Natural killer cell treated with Interleukin-12 subunit alpha and Interleukin-12 subunit beta and Interleukin-15 and Interleukin-18, amount 100 ng/mL, for 72 hours (primary cell): ENCODE data around the gene SEZ6L. TPM values are rescaled to one million over a fixed set of nuclear protein-coding genes. Genes with fewer than 3 reads are reported as not detected.

Experiments used
- ATAC-seq, 2 donors: fragments of 150-1000 bp; cut with Tn5 transposase in 1 of 2; sonication (Bioruptor Pico), chemical (Tn5 transposase) in 1 of 2; 2 replicates each; pipeline ENCODE4 v1.10.0; 2021
- DNase-seq: peaks from one replicate; pipeline ENCODE4 v3.0.0; 2022; ENCODE audit warnings: low spot score
- H3K27ac Mint-ChIP-seq, 2 donors: 1 replicate in 1 of 2; 2 replicates in 1 of 2; pipeline ENCODE4 v1.8.0; 2022; ENCODE audit warnings: mixed read lengths in 2 of 2, mild to moderate bottlenecking in 1 of 2, moderate library complexity in 1 of 2
- H3K27me3 Mint-ChIP-seq, 2 donors: 1 replicate in 1 of 2; 2 replicates in 1 of 2; pipeline ENCODE4 v1.8.0; 2022; ENCODE audit warnings: mixed read lengths in 2 of 2
- H3K36me3 Mint-ChIP-seq: one replicate; pipeline ENCODE4 v1.8.0; 2022; ENCODE audit warnings: mixed read lengths
- H3K4me1 Mint-ChIP-seq, 2 donors: 1 replicate in 1 of 2; 2 replicates in 1 of 2; pipeline ENCODE4 v1.8.0; 2022; ENCODE audit warnings: low read depth in 2 of 2, mixed read lengths in 2 of 2, mild to moderate bottlenecking in 1 of 2
- H3K4me3 Mint-ChIP-seq: one replicate; pipeline ENCODE4 v1.8.0; 2022; ENCODE audit warnings: mixed read lengths
- H3K9me3 Mint-ChIP-seq: 2 replicates; pipeline ENCODE4 v1.8.0; 2022; ENCODE audit warnings: mixed read lengths
- total RNA-seq, 2 donors: library from RNA; stranded (reverse); gene quantifications; one replicate each; pipeline ENCODE4 v1.2.3, GENCODE V29; 2022

The SEZ6L gene
- total RNA-seq, 2 donors from 2014 or later, result not detected

- H3K27ac Mint-ChIP-seq, result no peak overlapping the region
- DNase-seq (no peak), ATAC-seq (no peak)
- H3K36me3 Mint-ChIP-seq, result no peaks in the 10 kb centered on the region
- peaks cover 20 to 25% of the 10 kb centered on the region in 2 donors for H3K27me3 Mint-ChIP-seq
- H3K4me3 Mint-ChIP-seq, result no peak overlapping the region
- H3K9me3 Mint-ChIP-seq, result no peaks in the 10 kb centered on the region
- no peaks in the 10 kb centered on the region for H3K4me1 Mint-ChIP-seq
Measured at GRCh38 chr22:26308467-26308866, 139.2 kb downstream of the SEZ6L start.

DNA sequence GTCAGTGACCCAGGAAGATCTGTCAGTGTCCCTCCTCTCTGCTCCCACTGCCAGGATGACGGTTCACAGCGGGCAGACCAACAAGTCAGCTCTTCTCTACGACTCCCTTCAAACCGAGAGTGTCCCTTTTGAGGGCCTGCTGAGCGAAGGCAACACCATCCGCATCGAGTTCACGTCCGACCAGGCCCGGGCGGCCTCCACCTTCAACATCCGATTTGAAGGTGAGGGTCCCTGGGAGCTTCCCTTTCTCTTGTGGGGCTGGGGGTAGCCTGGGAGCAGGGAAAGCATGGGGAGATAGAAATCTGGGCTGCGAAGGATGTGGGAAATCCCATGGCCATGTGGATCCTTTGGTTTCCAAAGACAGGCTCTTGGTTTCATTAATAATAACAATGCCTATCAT is 141.4 kb downstream of the SEZ6L start:
- Mint-ChIP-seq H3K36me3 (no peaks in the 10 kb centered on the region), H3K4me1 (no peaks in the 10 kb centered on the region), H3K27me3 (peaks cover 18 to 29% of the 10 kb centered on the region in 2 donors), H3K27ac (no peak overlapping the region), H3K4me3 (no peak overlapping the region), H3K9me3 (no peaks in the 10 kb centered on the region)
- no peak for ATAC-seq
- DNase-seq, result no peak

- DNase-seq (no peak), ATAC-seq (no peak)
- H3K27ac Mint-ChIP-seq, result no peak overlapping the region
- H3K36me3 Mint-ChIP-seq, result no peaks in the 10 kb centered on the region
- no peak overlapping the region for H3K4me3 Mint-ChIP-seq
- no peaks in the 10 kb centered on the region for H3K4me1 Mint-ChIP-seq
- H3K27me3 Mint-ChIP-seq, result peaks cover 8 to 28% of the 10 kb centered on the region in 2 donors
- H3K9me3 Mint-ChIP-seq, result no peaks in the 10 kb centered on the region
Measured at GRCh38 chr22:26313291-26313690, 144.0 kb downstream of the SEZ6L start.

DNA sequence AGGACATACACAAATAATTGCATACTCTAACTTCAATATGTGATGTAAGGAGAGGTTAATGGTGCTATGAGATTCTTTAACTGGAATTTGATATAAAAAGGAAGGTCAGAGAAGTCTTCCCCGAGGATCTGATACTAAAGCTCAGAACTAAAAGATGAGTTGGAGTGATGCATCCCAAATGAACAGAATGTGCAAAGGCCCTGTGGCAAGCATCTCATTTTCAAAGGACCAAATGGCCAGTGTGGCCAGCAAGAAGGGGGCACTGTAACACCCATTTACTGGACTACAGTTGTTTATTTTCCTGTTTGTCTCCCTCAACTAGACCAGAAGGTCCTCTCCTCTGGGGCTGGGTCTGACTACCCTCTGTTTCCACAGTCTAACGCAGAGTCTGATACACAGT is 144.9 kb downstream of the SEZ6L start:
- no peaks in the 10 kb centered on the region for H3K36me3 Mint-ChIP-seq
- no peak overlapping the region for H3K4me3 Mint-ChIP-seq
- ATAC-seq (no peak), DNase-seq (no peak)
- H3K4me1 Mint-ChIP-seq, result no peaks in the 10 kb centered on the region
- H3K27me3 Mint-ChIP-seq, result peaks cover 10 to 35% of the 10 kb centered on the region in 2 donors
- no peak overlapping the region for H3K27ac Mint-ChIP-seq
- no peaks in the 10 kb centered on the region for H3K9me3 Mint-ChIP-seq

DNA sequence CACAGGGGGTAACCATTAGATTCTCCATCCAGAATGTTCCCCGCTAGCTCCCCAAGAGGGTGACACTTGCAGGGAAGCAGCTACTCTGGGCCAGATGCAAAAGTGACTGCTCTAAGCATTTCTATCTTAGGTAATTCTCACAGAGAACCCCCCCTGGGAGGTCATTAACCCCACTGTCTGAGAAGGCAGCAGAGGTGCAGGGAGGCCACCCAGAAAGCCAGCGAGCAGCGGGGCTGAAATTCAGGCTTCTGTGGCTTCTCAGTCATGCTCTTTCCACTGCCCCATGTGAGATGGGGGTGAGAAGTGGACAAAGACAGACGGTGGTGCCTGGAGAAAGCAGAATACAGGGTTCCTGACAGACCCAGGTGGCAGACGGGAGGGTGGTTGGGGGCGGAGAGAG is 145.4 kb downstream of the SEZ6L start:
- Mint-ChIP-seq H3K4me1 (no peaks in the 10 kb centered on the region), H3K27me3 (peaks cover 15 to 40% of the 10 kb centered on the region in 2 donors), H3K9me3 (no peaks in the 10 kb centered on the region), H3K36me3 (no peaks in the 10 kb centered on the region), H3K4me3 (no peak overlapping the region), H3K27ac (no peak overlapping the region)
- no peak for ATAC-seq
- no peak for DNase-seq

- ATAC-seq, result no peak
- Mint-ChIP-seq H3K36me3 (no peaks in the 10 kb centered on the region), H3K27me3 (peaks cover 17 to 42% of the 10 kb centered on the region in 2 donors), H3K9me3 (no peaks in the 10 kb centered on the region), H3K4me3 (no peak overlapping the region), H3K27ac (no peak overlapping the region), H3K4me1 (no peaks in the 10 kb centered on the region)
- no peak for DNase-seq
Measured at GRCh38 chr22:26316732-26317285, 147.5 kb downstream of the SEZ6L start.

GRCh38 chr22:26318975-26319374 is 149.7 kb downstream of the SEZ6L start:
- ATAC-seq (no peak), DNase-seq (no peak)
- no peaks in the 10 kb centered on the region for H3K36me3 Mint-ChIP-seq
- H3K27ac Mint-ChIP-seq, result no peak overlapping the region
- no peaks in the 10 kb centered on the region for H3K4me1 Mint-ChIP-seq
- H3K4me3 Mint-ChIP-seq, result no peak overlapping the region
- H3K27me3 Mint-ChIP-seq, result peaks cover 22 to 39% of the 10 kb centered on the region in 2 donors
- H3K9me3 Mint-ChIP-seq, result no peaks in the 10 kb centered on the region

DNA sequence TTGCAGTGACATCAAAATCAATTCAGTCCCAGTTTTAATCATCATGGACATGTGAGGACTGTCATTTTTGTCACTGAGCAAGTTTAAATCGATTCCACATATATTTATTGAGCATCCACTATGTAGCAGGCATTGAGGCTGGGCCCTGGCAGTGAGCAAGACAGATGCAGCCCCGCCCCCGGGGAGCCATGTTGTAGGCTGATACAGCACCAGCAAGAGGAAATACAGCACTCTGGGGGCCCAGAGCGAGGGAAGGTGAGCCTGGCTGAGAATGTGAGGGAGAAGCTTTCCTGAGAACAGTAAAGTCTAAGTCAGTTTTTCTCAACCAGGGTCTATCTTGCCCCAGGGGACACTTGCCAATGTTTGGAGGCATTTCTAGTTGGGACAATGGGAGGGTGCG is 151.2 kb downstream of the SEZ6L start:
- DNase-seq, result no peak

DNA sequence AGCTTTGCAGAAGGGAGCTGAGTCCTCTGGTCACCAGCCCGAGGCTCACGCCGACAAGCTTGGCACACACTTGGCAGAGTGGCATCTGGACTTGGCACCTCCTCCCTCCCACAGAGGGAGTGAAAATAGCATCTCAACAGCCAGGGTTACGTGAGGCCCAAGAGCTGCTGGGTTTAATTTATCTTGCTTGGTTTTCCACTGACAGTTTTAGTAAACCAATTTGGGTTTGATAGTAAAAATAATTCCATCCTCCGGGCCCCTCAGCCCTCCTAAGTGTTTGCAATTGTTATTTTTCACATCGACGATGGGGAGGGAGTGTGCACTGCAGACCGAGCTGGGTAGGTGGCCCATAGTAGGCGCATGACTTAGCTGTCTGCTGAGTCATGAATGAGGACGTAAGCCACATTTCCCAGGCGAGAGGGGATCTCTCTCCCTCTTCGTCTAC is 152.2 kb downstream of the SEZ6L start:
- Mint-ChIP-seq H3K36me3 (no peaks in the 10 kb centered on the region), H3K27me3 (peaks cover 23 to 38% of the 10 kb centered on the region in 2 donors), H3K27ac (no peak overlapping the region), H3K9me3 (no peaks in the 10 kb centered on the region), H3K4me1 (no peaks in the 10 kb centered on the region), H3K4me3 (no peak overlapping the region)
- ATAC-seq (no peak), DNase-seq (no peak)

More for the DNA sequence above, 151.2 kb downstream of the SEZ6L start:
- peaks cover 28 to 47% of the 10 kb centered on the region in 2 donors for H3K27me3 Mint-ChIP-seq
- ATAC-seq, result no peak
- H3K36me3 Mint-ChIP-seq, result no peaks in the 10 kb centered on the region
- no peak overlapping the region for H3K4me3 Mint-ChIP-seq
- H3K9me3 Mint-ChIP-seq, result no peaks in the 10 kb centered on the region
- H3K27ac Mint-ChIP-seq, result no peak overlapping the region
- no peaks in the 10 kb centered on the region for H3K4me1 Mint-ChIP-seq

- no peaks in the 10 kb centered on the region for H3K36me3 Mint-ChIP-seq
- no peak for DNase-seq
- H3K9me3 Mint-ChIP-seq, result no peaks in the 10 kb centered on the region
- no peak overlapping the region for H3K27ac Mint-ChIP-seq
- H3K27me3 Mint-ChIP-seq, result peaks cover 23 to 33% of the 10 kb centered on the region in 2 donors
- H3K4me1 Mint-ChIP-seq, result no peaks in the 10 kb centered on the region
- H3K4me3 Mint-ChIP-seq, result no peak overlapping the region
- no peak for ATAC-seq
Measured at GRCh38 chr22:26322179-26322905, 153.1 kb downstream of the SEZ6L start.

GRCh38 chr22:26323013-26323412 is 153.8 kb downstream of the SEZ6L start:
- Mint-ChIP-seq H3K4me1 (no peaks in the 10 kb centered on the region), H3K36me3 (no peaks in the 10 kb centered on the region), H3K4me3 (no peak overlapping the region), H3K9me3 (no peaks in the 10 kb centered on the region), H3K27ac (no peak overlapping the region), H3K27me3 (peaks cover 23 to 36% of the 10 kb centered on the region in 2 donors)
- no peak for ATAC-seq
- DNase-seq, result no peak

DNA sequence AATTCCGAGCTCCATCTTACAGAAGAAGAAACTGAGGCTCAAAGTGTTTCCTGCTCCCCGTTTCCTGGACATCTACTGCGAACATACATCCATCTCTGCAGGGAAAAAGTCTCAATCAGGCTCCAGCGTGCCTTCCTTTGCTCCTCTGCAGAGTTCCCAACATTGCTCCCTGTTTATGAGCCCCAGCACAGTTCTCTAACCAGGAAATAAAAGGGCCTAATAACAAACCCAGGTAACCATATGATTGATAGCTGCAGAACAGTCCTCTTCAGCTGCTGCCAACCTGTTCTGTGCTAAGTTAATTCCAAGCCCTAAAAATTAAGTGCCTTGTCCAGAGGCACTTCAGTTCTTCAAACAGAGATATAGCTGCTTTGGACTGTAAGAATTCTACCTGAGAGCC is 154.9 kb downstream of the SEZ6L start:
- H3K36me3 Mint-ChIP-seq, result no peaks in the 10 kb centered on the region

DNA sequence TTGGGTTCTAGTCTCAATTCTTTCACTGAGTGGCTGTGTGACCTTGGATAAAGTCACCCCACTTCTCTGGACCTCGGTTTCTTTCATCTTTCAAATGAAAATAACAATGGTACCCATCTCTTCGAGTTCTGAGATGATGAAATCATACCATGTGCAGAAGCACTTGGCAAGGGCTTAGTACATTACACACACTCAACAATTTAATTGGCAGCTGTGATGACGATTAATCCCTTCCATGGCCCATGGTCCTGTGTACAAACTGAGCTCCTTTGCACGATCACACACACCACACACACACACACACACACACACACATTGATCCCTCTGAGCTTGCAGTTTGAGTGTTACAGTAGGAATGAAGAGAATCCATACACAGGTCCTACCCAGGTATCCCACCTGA is 156.4 kb downstream of the SEZ6L start:
- H3K36me3 Mint-ChIP-seq, result no peaks in the 10 kb centered on the region
- ATAC-seq, result no peak
- DNase-seq, result no peak
- H3K4me1 Mint-ChIP-seq, result no peaks in the 10 kb centered on the region
- no peak overlapping the region for H3K4me3 Mint-ChIP-seq
- H3K9me3 Mint-ChIP-seq, result no peaks in the 10 kb centered on the region
- H3K27ac Mint-ChIP-seq, result no peak overlapping the region
- H3K27me3 Mint-ChIP-seq, result peaks cover 19 to 27% of the 10 kb centered on the region in 2 donors

More for the DNA sequence above, 154.9 kb downstream of the SEZ6L start:
- H3K4me3 Mint-ChIP-seq, result no peak overlapping the region
- no peak overlapping the region for H3K27ac Mint-ChIP-seq
- no peaks in the 10 kb centered on the region for H3K4me1 Mint-ChIP-seq
- DNase-seq, result no peak
- no peaks in the 10 kb centered on the region for H3K9me3 Mint-ChIP-seq
- peaks cover 23 to 35% of the 10 kb centered on the region in 2 donors for H3K27me3 Mint-ChIP-seq
- no peak for ATAC-seq

DNA sequence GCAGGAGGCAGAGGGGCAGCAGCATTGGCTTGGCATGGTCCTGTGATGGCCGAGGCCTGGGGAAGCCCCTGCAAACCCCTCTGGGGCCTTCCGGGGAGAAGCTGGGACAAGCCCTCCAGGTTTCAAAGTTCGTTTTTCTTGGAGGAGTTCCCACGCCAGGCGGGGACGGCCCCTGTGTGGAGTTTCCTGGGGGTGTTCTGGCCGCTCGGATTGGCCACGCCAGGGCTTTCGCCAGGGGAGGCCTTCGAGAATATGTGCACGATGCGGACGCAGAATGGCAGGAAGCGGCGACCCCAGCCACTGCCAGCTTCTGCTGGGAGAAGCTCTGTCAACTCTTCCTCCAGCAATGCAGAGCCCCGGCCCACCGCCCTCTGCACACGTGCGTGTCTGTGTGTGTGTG is 157.5 kb downstream of the SEZ6L start:
- no peaks in the 10 kb centered on the region for H3K36me3 Mint-ChIP-seq
- DNase-seq (no peak), ATAC-seq (no peak)
- H3K27ac Mint-ChIP-seq, result no peak overlapping the region
- H3K27me3 Mint-ChIP-seq, result peaks cover 22 to 34% of the 10 kb centered on the region in 2 donors
- H3K9me3 Mint-ChIP-seq, result no peaks in the 10 kb centered on the region
- no peaks in the 10 kb centered on the region for H3K4me1 Mint-ChIP-seq
- no peak overlapping the region for H3K4me3 Mint-ChIP-seq
